ENCODE results near the gene OSBPL10. TPM values are rescaled to one million over a fixed set of nuclear protein-coding genes. Genes with fewer than 3 reads are reported as not detected.
"Not testable (repeated sequence)": the region's sequence is repeated elsewhere in the genome, so short reads cannot be mapped to it uniquely, and the experiment has no call there.

Gene OSBPL10
- total RNA-seq, 1 donor from 2014 or later = 10.9 TPM

DNA sequence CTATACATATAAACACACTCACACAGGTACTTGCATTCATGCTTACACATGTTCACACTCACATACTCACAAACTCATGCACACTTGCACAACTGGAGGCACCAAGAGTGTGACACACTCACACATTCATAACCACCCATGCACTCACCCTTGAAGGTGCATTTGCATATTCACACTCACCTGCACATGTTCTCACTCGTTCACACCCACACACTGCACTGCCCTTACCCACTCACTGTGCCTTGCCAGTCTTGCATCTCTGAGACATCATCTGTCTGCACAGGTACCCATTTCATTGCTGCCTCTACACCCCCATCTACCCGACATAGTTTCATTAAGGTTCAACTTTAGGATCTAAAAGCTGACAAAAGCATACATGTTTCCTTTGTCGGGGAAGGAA is 95.8 kb downstream of the OSBPL10 start:
- no peak for DNase-seq

DNA sequence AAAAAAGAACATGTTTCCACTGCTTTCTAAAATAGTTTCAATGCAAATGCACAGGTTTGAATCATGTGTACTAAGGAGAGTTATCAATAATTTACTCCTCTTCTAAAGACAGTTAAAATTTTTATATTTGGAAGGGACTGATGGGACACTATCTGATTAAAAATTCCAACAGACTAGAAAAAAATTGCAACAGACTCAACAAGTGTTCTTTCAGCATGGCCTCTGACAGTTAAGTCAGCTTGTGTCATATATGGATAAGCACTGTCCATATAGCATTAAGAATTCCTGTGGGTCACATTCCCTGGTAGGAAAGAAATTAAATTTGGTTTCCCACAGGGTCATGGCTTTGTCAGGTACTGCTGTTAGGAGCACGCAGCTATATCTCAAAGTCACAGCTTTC is 96.8 kb downstream of the OSBPL10 start:
- no peak for DNase-seq

GRCh38 chr3:31882895-31883294 is 98.2 kb downstream of the OSBPL10 start:
- DNase-seq = no peak

DNA sequence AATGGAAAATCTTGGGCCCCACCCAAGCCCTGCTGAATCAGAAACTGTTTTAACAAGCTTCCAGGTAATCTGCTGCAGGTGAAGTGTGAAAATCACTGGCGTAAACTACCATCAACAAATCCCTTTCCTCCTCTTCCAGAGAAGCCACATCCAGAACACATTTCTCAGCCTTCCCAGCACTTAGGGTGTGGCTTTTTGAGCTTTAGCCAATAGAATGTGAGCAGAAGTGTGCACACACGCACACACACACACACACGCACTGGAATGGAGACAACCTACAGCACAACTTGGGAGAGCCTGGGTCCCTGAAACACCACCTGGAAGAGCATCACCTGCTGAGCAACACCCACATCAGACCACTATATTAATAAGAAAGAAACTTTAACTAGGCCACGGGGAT is 98.6 kb downstream of the OSBPL10 start:
- no peak for DNase-seq

DNA sequence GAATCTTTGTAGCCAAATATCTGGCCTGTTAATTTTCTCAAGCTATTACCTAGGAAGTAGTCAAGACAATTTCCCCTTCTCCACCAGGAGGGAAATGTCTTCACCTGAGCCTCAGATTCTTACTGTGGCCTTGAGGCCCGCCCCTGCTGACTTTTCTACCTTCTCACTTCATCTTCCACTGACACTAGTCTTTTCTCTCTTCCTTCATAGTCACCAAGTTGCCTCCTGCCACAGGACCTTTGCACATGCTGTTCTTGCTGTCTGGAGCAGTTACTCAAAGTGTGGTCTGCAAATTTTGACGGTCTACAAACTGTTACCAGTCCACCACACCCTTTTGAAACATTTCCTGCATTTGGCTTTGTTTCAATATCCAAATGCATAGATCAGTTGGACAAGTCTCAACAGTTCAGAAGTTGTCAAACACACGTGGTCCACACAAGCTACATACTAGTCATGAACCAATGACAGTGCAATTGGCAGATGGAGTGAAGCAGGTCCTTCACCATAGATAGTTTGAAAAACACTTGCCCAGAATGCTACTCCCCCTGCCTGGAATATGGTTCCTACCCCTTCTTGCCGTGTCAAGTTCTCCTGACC is 100.5 kb downstream of the OSBPL10 start:
- no peak for DNase-seq

- DNase-seq = no peak
Observed at GRCh38 chr3:31880020-31880419, 101.0 kb downstream of the OSBPL10 start.

DNA sequence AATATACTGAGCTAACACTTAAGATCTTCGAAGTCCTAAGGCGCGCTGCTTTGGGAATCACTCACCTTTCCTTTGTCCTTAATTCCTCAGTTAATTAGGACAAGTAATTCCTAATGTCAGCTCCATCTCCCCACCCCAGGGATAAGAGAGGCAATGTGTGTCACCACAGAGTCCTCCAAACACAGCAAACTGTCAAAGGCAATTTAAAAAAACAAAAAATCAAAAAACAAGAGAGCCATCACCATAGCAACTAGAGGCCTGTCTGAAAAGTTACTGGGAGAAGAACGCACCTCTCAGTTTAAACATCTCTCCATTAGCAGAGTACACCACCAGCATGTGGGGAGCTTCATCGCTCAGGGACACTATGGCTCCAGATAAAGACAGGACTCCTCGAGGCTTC is 101.7 kb downstream of the OSBPL10 start:
- DNase-seq = no peak

DNA sequence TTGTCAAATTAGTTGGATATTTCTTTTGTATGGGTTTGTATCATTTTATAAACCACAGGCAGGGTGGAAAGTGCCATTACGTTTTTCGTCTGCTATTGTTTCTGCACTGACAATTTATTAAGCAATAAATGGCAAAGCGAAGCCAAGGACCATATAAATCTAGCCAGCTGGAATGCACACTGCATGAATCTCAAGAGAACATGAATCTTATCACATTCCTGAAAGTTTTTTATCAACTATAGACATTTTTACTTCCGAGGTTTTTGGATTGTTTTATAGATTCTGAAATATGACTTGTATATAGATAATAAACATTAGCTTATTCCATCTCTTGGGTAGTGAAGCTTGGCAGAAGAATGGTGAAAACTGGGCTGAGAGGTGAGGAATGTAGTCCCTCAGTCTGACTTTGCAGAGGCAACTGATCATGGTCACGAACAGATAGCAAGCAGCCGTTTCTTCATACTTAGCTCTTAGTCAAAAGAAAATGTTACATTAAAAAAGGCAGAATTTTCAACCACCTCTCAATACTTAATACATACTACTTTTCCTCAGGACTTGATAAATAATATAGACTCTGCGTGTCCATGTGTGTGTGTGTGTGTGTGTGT is 102.7 kb downstream of the OSBPL10 start:
- DNase-seq = peak; percentile 86

DNA sequence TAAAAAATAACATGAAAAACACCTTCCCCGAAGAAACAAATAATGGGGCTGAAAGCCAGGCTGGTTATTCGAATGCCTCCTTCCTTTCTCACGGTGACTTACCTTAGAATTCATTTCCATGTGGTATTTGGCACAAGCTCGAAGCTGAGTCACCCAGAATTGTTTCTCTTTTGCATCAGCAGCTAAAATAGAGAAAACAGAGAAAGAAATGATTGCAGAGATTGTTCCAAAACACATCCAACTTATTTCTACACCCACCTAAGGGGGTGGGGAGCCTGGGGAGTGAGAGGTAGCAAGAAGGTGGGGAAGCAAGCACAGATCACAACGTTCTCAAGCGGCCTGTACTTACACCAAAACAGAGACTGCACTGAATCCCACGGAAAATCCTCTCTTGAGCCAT is 104.7 kb downstream of the OSBPL10 start:
- no peak for DNase-seq

- DNase-seq = no peak
Observed at GRCh38 chr3:31875437-31875836, 105.6 kb downstream of the OSBPL10 start.

DNA sequence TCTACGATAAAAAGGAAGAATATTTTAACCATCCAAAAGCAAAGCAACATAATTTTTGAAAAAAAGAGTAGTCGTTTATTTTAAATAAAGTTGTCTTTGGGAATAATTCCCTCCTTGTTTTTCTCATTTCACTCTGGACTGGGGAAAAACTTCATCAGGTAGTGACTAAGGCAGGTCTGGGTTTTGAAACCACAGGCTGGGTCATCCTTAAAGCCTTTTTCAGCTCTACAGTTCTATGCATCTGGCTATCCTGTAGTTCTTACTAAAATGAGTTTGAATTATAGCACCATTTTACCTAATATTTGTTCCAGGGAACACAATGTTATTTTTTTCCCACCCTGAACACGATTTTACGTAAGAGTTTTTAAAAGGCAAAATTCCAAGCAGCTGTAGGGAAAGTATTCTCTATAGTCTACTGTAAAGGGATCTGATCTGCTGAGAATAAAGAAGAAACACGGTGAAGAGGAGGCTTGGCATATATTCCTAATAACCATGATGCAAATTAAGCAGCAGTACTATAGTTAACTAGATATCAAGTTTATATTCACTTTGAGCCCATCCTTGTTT is 107.7 kb downstream of the OSBPL10 start:
- no peak for DNase-seq

DNA sequence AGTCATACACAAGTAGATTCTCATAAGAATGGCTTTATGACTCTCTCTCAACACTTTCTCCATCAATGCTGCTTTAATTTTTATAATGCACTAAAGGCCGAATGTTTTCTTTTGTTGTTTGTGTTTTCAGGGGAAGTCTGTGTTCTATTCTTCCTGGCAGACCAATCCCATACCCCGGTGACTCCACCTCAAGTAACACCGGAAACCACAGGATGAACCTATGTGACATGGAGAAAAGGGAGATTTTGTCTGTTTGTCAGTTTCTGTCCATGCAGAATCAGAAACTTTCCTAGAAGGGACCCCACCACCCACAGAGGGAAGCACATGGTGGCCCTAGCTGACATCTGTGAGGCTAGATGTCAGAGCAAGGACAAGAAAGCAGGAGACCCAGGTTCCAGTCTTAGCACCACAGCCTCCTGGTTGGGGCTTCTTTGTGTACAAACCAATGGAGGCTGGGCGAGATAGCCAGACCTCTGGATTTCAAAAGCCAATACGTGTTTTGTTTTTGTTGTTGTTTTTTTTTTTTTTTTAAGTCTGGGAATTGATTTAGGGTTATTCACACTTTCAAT is 109.0 kb downstream of the OSBPL10 start:
- no peak for DNase-seq

GRCh38 chr3:31870111-31870510 is 111.0 kb downstream of the OSBPL10 start:
- not testable (repeated sequence) for DNase-seq

DNA sequence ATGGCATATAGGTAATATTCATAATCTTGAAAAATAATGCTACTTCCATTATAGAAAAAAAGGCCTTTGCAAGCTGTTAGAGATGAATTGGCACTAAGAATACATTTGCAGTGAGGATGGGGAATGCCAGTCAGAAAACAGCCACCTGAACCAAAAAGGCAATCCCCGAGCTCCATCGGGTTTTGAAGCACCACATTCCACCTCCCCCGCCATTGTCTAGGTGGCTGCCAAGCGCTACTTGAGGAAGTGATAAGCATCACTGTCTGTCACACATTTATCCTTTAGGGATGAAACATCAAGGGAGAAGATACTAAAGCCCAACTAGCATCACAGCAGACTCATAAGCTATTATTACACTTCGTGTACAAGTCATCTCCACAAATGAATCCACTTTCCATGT is 112.8 kb downstream of the OSBPL10 start:
- DNase-seq = no peak

DNA sequence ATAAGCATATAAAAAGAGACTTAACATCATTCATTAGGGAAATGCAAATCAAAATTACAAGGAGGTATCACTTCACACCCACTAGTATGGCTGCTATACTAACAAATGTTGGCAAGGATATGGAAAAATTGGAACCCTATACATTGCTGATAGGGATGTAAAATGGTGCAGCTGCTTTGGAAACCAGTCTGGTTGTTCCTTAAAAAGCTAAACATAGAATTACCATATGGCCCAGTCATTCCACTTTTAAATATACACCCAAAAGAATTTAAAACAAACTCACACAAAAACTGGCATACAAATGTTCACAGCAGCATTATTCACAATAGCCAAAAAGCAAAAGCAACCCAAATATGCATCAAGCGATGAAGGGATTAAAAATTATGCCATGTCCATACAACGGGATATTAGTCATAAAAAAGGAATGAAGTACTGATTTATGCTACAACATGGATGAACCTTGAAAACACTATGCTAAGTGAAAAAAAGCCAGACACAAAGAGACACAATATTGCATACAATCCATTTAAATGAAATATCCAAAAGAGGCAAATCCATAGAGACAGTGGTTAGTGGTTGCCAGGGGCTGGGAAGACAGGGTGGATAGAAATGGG is 118.3 kb downstream of the OSBPL10 start:
- DNase-seq = no peak

DNA sequence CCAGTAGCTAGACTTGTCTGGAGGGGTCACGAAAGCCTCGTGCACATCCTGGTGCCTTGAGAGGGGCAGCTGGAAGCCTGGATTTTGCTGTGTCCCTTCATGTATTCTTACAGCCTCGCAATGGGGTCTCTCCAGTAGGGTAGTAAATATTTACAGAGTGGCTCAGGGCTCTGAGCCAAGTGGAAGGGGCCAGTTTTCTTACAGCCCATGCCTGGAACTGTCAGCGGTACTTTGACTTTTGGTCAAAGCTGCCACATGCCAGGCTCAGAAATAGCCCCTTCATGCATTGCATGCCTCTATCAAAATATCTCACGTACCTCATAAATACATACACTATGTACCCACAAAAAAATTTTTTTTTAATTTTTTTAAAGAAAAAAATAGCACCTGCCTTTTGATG is 119.2 kb downstream of the OSBPL10 start:
- DNase-seq = no peak

DNA sequence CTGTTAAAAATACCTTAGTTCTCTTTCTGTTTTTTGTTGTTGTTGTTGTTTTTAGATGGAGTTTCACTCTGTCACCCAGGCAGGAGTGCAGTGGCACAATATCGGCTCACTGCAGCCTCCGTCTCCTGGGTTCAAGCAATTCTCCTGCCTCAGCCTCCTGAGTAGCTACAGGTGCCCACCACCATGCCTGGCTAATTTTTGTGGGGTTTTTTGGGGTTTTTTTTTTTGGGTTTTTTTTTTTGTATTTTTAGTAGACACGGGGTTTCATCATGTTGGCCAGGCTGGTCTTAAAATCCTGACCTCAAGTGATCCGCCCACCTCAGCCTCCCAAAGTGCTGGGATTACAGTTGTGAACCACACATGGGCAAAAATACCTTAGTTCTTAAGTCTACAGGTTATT is 120.4 kb downstream of the OSBPL10 start:
- DNase-seq = not testable (repeated sequence)

GRCh38 chr3:31859245-31859644 is 121.8 kb downstream of the OSBPL10 start:
- DNase-seq = no peak

GRCh38 chr3:31858439-31858838 is 122.6 kb downstream of the OSBPL10 start:
- no peak for DNase-seq

DNA sequence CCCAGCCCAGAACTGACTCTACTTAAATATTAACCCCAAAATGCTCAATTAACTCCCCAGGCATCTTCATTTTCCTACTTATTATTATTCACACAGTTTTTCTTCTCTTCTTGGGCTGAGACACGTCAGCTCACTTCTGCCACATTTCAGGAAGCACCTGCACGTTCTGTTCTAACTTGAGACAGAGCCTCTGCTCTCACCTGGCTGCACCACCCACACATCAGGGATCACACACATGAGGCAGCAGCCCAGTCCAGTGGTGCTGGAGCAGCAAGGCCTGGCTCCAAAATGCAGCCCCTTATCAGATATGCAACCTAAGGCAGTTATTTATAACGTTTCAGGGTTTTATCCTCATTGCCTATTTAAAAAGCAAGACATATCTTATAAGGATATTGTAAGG is 127.5 kb downstream of the OSBPL10 start:
- DNase-seq = no peak

DNA sequence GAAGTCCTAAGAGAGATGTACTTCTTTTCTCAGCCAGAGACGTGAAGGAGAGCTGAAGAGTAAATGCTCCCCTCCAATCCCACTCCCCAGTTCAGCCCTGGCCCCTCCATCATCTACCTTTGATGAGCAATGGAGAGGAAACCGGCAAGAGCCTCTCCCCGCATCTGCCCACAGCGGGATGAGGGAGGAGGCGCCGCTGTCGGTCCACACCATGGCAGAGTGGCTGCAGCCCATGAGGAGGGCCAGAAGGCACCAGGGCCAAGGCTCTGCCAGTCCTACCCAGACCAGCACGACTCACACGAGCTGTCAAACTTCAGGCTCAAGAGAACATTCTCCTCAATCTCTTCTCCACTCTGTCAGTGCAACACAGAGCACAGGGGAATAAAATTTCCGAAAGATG is 129.8 kb downstream of the OSBPL10 start:
- DNase-seq = no peak

DNA sequence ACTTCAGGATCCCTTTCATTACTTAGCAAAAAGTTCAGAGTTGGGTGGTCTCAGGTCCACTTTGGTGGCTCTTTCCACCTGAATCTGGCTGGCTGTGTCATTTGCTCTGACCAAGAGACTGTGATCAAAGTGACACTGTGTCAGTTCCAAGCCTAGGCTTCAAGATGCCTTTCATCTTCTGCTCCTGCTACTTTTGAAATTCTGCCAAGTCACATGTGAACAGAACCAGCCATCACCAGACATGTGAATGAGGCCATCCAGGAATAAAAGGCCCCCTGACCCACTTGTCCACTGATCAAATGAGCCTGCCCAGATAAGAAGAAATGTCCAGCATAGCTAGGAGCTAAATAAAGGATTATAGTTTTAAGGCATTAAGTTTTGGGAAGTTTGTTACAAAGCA is 132.2 kb downstream of the OSBPL10 start:
- DNase-seq = no peak

DNA sequence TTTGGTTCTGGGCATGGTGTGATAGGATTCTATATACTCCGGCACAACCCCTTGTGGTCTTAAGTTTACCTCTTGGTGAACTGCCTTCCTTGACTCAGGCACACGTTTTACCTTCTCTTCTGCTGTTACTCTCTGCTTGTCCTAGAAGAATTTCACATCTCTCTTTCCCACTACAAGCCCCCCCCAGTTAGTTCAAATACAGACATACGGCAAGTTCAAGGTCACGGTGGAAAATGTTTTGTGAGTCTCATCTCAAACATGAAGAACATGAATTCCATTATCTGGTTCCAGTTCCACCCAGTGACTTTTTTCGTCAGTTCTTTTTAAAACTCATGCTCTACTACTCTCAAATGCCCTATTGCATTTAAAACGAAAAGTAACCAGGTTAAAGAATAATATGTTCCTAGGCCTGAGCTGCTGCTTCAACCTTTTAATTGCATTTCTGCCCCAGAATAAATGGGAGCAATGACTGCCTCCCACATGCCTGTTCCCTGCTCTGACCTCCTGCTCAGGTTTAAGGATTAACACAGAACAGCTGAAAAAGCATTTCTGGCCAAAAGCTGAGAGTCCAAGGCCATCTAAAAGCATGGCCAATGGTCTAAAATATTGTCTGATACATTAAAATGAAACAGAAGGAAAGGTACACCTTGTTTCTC is 132.8 kb downstream of the OSBPL10 start:
- DNase-seq = no peak
